Islet of Langerhans (tissue), 1 donor: ENCODE data around the gene SLIT1.

ENCODE experiments used
- FAIRE-seq: peaks from one replicate; lab custom pipeline; 2011; peaks lifted over from hg19 to GRCh38; lab: Jason Lieb, UNC

Gene SLIT1

GRCh38 chr10:97080051-97080776 is 105.5 kb downstream of the SLIT1 start:
- no peak for FAIRE-seq

- FAIRE-seq: no peak
Observed at GRCh38 chr10:97079448-97079847, 106.3 kb downstream of the SLIT1 start.

- FAIRE-seq: no peak
Observed at GRCh38 chr10:97078938-97079445, 106.8 kb downstream of the SLIT1 start.

- FAIRE-seq: no peak
Observed at GRCh38 chr10:97078261-97078937, 107.4 kb downstream of the SLIT1 start.

DNA sequence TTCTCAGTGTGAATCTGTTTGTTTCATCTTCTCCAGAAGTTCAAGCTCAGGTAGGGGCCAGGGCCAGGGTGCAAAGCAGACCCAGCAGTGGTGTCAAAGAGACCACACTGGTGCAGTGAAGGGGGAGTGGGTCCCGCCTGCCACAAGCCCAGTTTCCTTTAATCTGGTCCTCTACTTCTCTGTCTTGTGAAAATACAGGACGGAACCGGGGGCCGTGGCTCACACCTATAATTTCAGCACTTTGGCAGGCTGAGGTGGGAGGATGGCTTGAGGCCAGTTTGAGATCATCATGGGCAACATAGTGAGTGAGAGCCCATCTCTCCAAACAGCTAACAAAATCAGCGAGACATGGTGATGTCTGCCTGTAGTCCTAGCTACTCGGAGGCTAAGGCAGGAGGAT is 109.0 kb downstream of the SLIT1 start:
- no peak for FAIRE-seq

DNA sequence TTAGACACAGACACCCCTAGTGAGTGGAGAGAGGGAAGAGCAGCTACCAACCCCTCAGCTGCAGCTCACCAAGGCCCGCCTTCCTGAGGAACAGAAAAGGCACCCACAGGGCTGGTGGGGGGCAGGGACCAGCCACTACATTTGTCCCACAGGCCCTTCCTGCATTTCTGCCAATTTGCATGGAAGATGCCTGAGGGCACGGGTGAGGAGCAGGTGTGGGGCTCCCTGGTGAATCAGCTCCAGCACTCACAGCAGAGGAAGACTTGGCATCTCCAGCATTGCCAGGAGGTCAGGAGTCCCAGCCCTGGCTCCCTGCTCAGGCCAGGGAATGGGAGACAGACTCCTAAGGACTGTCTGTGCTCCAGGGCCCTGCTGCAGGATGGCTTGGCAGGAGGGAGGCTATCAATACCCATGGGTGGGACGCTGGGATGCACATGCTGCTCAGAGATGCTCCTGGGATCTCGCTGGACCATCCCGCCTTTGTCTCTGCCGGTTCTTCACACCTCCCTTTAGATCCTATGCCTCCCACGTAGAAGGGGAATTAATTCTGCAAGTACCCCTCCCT is 109.7 kb downstream of the SLIT1 start:
- no peak for FAIRE-seq

DNA sequence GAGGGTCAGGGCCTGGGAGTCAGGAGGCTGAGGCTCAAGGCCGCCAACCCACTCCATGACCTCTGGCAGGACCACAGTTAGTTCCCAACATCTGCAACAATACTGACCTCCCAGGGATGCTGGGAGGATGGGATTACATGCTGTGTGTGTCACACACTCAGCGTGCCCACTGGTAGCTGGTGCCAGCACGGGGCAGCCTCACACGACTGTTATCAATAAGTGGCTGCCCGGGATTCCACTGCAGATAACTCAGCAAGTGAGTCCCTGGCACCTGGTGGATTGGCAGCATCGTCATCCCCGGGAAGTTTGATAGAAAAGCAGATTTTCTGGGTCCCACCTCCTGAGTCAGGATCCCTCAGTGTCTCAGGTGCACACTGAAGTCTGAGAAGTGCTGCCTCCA is 110.3 kb downstream of the SLIT1 start:
- FAIRE-seq: no peak

DNA sequence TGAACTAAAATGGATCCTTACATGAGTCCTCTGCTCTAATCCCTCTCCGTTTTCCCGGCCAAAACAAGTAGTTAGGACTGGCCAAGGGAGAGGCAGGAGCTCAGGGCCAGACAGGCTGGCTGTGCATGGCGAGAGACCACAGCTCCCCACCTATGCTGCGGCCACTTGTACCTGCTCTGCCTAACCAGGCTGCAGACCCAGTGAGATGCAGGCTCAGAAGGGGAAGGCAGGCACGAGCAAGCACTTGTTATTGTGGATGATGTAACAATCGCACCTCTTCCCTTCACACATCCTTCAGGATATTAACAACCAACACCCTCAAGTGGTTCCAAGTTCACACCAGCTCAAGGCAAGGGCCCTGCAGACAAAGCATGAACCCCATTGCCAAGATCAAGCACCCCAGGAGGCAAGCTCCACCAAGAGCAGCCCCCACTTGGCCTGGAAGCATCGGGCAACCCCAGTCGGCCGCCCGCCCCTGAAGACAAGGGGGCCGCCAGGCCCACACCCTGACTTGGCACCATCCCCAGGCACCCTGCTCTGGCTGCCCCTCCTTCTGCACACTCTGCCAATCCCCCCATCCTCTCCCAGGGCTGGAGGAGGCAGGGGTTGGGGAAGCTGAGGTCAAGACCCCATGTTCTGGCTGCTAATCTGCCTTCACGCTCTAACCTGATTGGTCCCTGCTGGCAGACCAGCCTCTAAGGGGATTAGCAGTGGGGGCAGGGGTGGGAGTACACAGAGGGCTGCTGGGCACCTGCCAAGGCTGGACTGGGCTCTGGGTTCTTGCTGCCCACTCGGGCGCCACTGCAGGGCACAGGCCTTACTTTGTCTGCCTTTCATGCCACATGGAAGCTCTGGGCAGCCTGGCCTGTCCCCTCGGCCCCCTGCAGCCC is 111.3 kb downstream of the SLIT1 start:
- FAIRE-seq: no peak

DNA sequence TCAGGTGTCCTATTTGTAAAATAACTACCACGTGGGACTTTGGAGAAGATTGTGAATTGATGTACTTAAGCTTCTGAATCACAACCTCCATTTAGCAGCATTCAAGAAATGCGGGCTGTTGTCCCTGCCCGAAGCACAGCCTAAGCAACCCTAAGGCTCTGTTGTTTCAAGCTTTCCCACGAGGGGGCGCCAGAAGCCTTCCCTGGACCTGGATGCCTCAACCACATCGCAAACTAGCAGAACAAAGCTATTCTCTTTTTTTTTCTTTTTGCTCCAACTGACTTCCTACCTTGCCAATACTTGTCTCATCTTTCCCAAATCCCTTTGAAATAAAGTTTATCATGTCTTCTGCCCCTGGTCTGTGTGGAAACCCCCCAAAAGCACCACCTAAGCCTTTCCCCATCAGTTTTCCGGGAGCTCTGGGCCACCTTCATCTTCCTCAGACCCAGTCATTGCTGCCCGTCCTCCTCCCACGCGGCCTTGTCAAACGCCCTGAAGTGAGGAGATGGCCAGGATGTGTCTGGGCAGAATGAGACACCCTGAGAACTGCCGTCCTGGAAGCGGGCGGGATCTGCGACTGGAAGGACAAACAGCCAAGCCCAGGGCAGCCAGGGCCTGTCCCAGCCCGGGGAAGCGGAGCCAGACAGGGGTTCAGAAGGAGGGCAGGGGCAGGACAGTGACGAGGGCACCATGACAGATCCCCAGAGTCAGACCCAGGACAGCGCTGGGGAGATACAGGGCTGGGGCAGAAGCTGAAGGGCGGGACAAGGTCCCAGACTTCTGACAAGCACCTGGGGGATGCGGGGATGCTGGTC is 112.7 kb downstream of the SLIT1 start:
- peak; percentile 71 for FAIRE-seq

GRCh38 chr10:97071496-97071895 is 114.3 kb downstream of the SLIT1 start:
- FAIRE-seq: no peak

- no peak for FAIRE-seq
Observed at GRCh38 chr10:97069576-97070362, 116.0 kb downstream of the SLIT1 start.

DNA sequence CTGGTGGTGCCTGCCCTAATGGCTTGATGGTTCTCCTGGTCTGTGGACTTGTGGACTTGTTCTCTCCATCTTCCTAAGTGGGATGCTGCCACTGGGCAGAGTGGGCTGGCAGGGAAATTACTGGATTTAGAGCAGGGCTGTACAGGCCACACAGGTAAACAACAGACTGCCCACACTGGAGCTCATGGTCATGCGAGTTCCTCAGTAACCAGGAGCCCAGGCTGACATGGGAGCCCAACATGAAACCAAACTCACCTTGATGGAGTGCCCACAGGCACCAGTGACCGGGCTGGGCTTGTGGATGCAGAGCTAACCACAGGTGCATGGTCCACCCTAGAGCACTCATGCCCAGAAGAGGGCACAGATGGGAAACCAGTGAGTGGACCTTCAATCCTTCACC is 116.7 kb downstream of the SLIT1 start:
- FAIRE-seq: no peak

DNA sequence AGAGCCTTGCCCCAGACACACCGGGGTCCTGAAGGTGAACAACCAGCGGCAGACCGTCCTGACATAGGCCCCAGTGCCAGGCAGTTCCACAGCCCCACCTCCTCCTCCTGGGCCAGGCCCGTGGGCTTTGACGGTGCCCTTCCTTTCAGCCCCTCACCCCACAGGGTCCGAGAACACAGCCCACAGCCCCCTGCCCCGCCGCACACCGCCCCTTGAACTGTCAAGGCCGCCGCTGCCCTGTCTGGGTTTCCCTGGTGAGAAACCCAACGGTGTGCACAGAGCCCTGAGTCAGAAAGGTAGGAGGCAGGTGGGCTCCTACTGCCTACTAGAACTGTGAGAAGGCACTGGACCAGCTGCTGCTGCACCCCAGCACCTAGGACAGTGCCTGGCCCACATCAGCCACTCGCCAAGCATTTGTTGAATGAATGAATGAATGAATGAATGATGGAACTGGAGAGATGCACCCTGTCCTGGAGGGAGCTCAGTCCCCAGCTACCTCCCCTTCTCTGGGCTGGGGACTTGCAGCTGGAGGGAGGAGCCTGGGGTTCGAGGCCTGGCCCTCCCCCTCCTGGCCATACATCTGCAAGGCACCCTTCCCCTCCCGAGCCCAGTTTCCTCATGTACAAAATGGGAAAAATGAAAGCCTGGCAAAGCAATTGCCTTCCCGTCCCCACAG is 117.9 kb downstream of the SLIT1 start:
- FAIRE-seq: no peak

DNA sequence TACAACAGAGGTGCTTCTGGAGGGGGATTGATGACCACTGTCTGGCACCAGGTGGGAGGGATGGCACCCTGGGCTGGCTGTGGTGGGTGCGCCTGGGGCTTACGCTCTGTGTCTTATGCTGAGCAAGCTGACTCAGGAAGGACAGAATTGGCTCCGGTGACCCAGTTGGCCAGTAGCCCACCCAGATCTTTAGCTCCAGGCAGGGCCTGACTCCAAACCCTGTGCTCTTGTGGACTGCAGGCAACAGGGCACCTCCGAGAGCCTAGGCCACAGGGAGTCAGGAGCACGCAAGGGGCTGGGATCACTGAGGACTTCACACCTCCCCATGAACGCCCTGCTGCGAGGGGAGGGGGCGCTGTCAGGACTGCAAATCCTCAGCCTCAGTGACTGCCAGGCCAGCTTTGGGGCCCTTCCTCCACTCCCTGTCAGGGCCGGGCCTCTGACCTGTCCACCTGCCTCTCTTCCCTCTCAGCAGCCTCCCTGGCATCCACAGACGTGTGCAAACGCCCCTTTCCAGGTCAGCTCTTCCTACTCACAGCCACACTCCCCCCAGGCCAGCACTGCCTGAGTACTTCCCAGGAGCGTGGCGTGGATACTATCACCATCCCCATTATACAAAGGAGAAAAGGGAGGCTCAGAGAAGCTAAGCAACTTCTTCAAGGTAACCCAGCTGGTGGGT is 118.7 kb downstream of the SLIT1 start:
- no peak for FAIRE-seq

- FAIRE-seq: no peak
Observed at GRCh38 chr10:97065686-97066660, 119.8 kb downstream of the SLIT1 start.

GRCh38 chr10:97065128-97065527 is 120.6 kb downstream of the SLIT1 start:
- FAIRE-seq: no peak

DNA sequence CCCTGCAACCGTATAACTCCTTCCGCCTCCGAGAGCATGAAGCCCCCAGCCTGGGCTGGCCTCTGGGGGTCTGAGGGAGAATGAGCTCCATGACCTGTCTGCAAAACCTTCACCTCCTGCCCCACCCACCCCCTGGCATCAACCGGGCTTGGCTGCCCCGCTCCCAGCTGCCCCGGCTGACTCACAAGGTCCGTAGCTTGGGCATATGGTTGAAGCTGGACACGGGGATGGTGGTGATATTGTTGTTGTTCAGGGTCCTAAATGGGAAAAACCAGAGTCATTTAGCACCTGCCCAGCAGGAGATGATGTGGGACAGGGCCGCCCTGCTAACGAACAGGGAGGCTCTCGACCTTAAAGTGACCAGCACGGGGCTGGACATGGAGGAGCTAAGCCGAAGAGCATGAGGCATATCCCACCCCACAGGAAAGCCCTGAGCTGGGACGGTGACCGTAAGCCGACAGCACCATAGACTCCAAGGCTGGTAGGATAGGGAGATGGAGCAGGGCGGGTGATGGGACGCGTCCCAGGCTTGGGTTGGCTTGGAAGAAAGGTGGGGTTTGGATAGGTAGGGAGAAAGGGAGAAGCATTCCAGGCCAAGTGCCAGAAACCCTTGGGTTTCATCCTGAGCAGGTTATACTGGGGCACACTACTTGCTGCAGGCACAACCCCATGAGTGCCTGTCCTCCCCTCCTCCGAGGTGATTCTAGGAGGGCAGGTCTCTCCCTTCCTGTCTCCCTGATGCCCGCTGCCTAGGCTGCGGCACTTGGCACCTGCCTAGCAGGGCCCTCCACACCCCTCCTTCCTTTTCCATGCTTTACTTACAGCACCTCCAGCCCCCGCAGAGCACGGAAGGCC is 121.5 kb downstream of the SLIT1 start:
- no peak for FAIRE-seq
